Upper lobe of left lung (tissue), 6 donors: ENCODE results near the gene CXCL17. TPM values are rescaled to one million over a fixed set of nuclear protein-coding genes. Genes with fewer than 3 reads are reported as not detected.
A peak's percentile ranks its signal among the peaks of the same experiment; 100 is the strongest.

Experiments used
- ATAC-seq, 2 donors: fragments of 200-7000 bp; cut with Tn5 transposase; one replicate each; pipeline ENCODE4 v1.9.1; 2022; ENCODE audit warnings: mild to moderate bottlenecking in 2 of 2, moderate library complexity in 2 of 2; ENCODE audit not compliant: low FRiP score in 2 of 2
- DNase-seq, 2 donors: peaks; one replicate each; pipeline ENCODE4 v3.0.0-alpha.2; 2019 to 2020
- H3K27ac ChIP-seq, 4 donors: fragments of 200-600 bp; sonication (generic); one replicate each; pipeline ENCODE4 v1.5.1; 2016 to 2019
- H3K27me3 ChIP-seq, 4 donors: fragments of 200-600 bp; sonication (generic); one replicate each; pipeline ENCODE4 v1.5.1; 2017 to 2019
- H3K36me3 ChIP-seq, 4 donors: fragments of 200-600 bp; sonication (generic); one replicate each; pipeline ENCODE4 v1.5.1; 2016 to 2019
- H3K4me1 ChIP-seq, 4 donors: fragments of 200-600 bp; sonication (generic); one replicate each; pipeline ENCODE4 v1.5.1; 2018 to 2019
- H3K4me3 ChIP-seq, 4 donors: fragments of 200-600 bp; sonication (generic); one replicate each; pipeline ENCODE4 v1.5.1; 2017 to 2019; ENCODE audit warnings: mild to moderate bottlenecking in 2 of 4, moderate library complexity in 1 of 4
- H3K9me3 ChIP-seq, 4 donors: fragments of 200-600 bp; sonication (generic); one replicate each; pipeline ENCODE4 v1.5.1; 2018 to 2019
- CTCF ChIP-seq, 6 experiments: fragments of 450-650 bp in 4 of 6; fragments of 200-600 bp in 2 of 6; sonication (generic) in 2 of 6; IDR thresholded peaks; one replicate each; pipeline ENCODE4 v1.5.1; 2016 to 2019; ENCODE audit warnings: antibody characterized with exemption in 6 of 6
- EP300 ChIP-seq, 4 donors: sonication (generic); formaldehyde crosslinking; IDR thresholded peaks; one replicate each; pipeline ENCODE4 v1.5.1; 2017; ENCODE audit warnings: antibody characterized with exemption in 4 of 4, control low read depth in 2 of 4
- POLR2A ChIP-seq, 4 donors: fragments of 450-650 bp; IDR thresholded peaks; one replicate each; pipeline ENCODE4 v1.5.1; 2016 to 2017; ENCODE audit warnings: antibody characterized with exemption in 4 of 4, mild to moderate bottlenecking in 2 of 4
- POLR2AphosphoS5 ChIP-seq, 2 donors: sonication (generic); formaldehyde crosslinking; IDR thresholded peaks; one replicate each; pipeline ENCODE4 v1.5.1; 2017; ENCODE audit warnings: antibody characterized with exemption in 2 of 2
- whole genome bisulfite sequencing, 2 donors: methylation state at CpG; one replicate each; pipeline ENCODE4 v1.1.5; 2017 to 2018; 5-methylcytosine and 5-hydroxymethylcytosine counted together
- total RNA-seq, 6 donors: library from RNA; depleted of rRNA in 4 of 6; stranded (reverse); fragments of >200 nt in 4 of 6; gene quantifications; one replicate each; pipeline versions ENCODE4 v1.1.0 to v1.2.1, GENCODE V29; 2016 to 2021
- donor health status: DM: no; HTN: no; CAD: no; lungs with moderate emphysema.
- donor health status: DM: no; HTN: yes; CAD: no; lungs with severe emphysema.

The CXCL17 gene
- total RNA-seq, 6 donors from 2014 or later, result 31.4 to 155 (median 92.3) TPM

GRCh38 chr19:42475366-42475765, 32.6 kb upstream of the CXCL17 start:
- ATAC-seq (no peak), DNase-seq (no peak)
- Histone ChIP-seq H3K9me3 (no peaks in the 10 kb centered on the region), H3K36me3 (no peaks in the 10 kb centered on the region), H3K27me3 (no peaks in the 10 kb centered on the region), H3K27ac (no peak overlapping the region), H3K4me1 (peaks cover 0 to 4% (median 3%) of the 10 kb centered on the region in 4 donors), H3K4me3 (no peak overlapping the region)
- TF ChIP-seq POLR2A (IDR thresholded peaks at IDR 0.05), result no peak
- WGBS, 2 donors, result 73 to 94% methylated on average over 4 of the region's 4 CpGs

GRCh38 chr19:42474743-42475142, 32.0 kb upstream of the CXCL17 start:
- WGBS, 2 donors, result 79 to 81% methylated on average over 4 of the region's 4 CpGs
- no peaks in the 10 kb centered on the region for H3K27me3 ChIP-seq
- no peak overlapping the region for H3K4me3 ChIP-seq

GRCh38 chr19:42473686-42474085, 30.9 kb upstream of the CXCL17 start:
- no peaks in the 10 kb centered on the region for H3K27me3 ChIP-seq
- TF ChIP-seq POLR2AphosphoS5 (IDR thresholded peaks at IDR 0.05) (no peak), CTCF (IDR thresholded peaks at IDR 0.05) (no peak), POLR2A (IDR thresholded peaks at IDR 0.05) (no peak), EP300 (IDR thresholded peaks at IDR 0.05) (no peak)
- H3K36me3 ChIP-seq, result no peaks in the 10 kb centered on the region
- H3K9me3 ChIP-seq, result no peaks in the 10 kb centered on the region
- no peak overlapping the region for H3K27ac ChIP-seq
- H3K4me1 ChIP-seq, result no peaks in the 10 kb centered on the region
- ATAC-seq, result no peak
- DNase-seq, result no peak
- 76 to 87% methylated on average over 6 of the region's 6 CpGs for WGBS, 2 donors
- H3K4me3 ChIP-seq, result no peak overlapping the region

More at GRCh38 chr19:42474743-42475142, 32.0 kb upstream of the CXCL17 start:
- TF ChIP-seq EP300 (IDR thresholded peaks at IDR 0.05) (no peak), POLR2AphosphoS5 (IDR thresholded peaks at IDR 0.05) (no peak), CTCF (IDR thresholded peaks at IDR 0.05) (no peak), POLR2A (IDR thresholded peaks at IDR 0.05) (no peak)
- H3K9me3 ChIP-seq, result no peaks in the 10 kb centered on the region
- DNase-seq (no peak), ATAC-seq (no peak)
- H3K27ac ChIP-seq, result no peak overlapping the region
- no peaks in the 10 kb centered on the region for H3K36me3 ChIP-seq
- no peaks in the 10 kb centered on the region for H3K4me1 ChIP-seq

- H3K4me3 ChIP-seq, result no peak overlapping the region
- no peaks in the 10 kb centered on the region for H3K27me3 ChIP-seq
- H3K4me1 ChIP-seq, result no peaks in the 10 kb centered on the region
- no peaks in the 10 kb centered on the region for H3K9me3 ChIP-seq
- H3K27ac ChIP-seq, result no peak overlapping the region
- TF ChIP-seq CTCF (IDR thresholded peaks at IDR 0.05) (no peak), EP300 (IDR thresholded peaks at IDR 0.05) (no peak), POLR2AphosphoS5 (IDR thresholded peaks at IDR 0.05) (no peak), POLR2A (IDR thresholded peaks at IDR 0.05) (no peak)
- DNase-seq, result no peak
- no peak for ATAC-seq
- WGBS, 2 donors, result 87 to 90% methylated on average over 7 of the region's 7 CpGs
- H3K36me3 ChIP-seq, result no peaks in the 10 kb centered on the region
Observed at GRCh38 chr19:42472402-42473147, 29.8 kb upstream of the CXCL17 start.

GRCh38 chr19:42471554-42472249, 29.0 kb upstream of the CXCL17 start:
- WGBS, 2 donors, result 54 to 63% methylated on average over 7 of the region's 7 CpGs

More at GRCh38 chr19:42471554-42472249, 29.0 kb upstream of the CXCL17 start:
- ATAC-seq (no peak), DNase-seq (peak in 1 of 2 donors; percentile 44)
- Histone ChIP-seq H3K9me3 (no peaks in the 10 kb centered on the region), H3K4me1 (peaks cover 0 to 3% (median 1%) of the 10 kb centered on the region in 4 donors), H3K36me3 (no peaks in the 10 kb centered on the region), H3K27ac (no peak overlapping the region), H3K4me3 (no peak overlapping the region), H3K27me3 (no peaks in the 10 kb centered on the region)
- TF ChIP-seq EP300 (IDR thresholded peaks at IDR 0.05), result no peak
- no peak for TF ChIP-seq POLR2AphosphoS5 (IDR thresholded peaks at IDR 0.05)
- no peak for TF ChIP-seq CTCF (IDR thresholded peaks at IDR 0.05)
- no peak for TF ChIP-seq POLR2A (IDR thresholded peaks at IDR 0.05)
